Measurements from ENCODE around the gene TP53.
A peak's percentile ranks its signal among the peaks of the same experiment; 100 is the strongest.

TP53 gene

GRCh38 chr17:7633093-7633492 lies 54.2 kb downstream of the TP53 start:
- TF ChIP-seq ZNF426 (tag by site-specific recombination; IDR thresholded peaks at IDR 0.05) (no peak), ZNF2 (tag by site-specific recombination; IDR thresholded peaks at IDR 0.05) (no peak), ZNF274 (IDR thresholded peaks at IDR 0.05; ENCODE audit: low read length) (no peak), ZNF274 (tag by site-specific recombination; IDR thresholded peaks at IDR 0.05; ENCODE audit: borderline replicate concordance) (no peak), ZNF629 (tag by site-specific recombination; IDR thresholded peaks at IDR 0.05) (no peak), GLIS1 (tag by site-specific recombination; IDR thresholded peaks at IDR 0.05) (no peak), ZFP37 (tag by site-specific recombination; IDR thresholded peaks at IDR 0.05) (no peak), ZNF37A (tag by site-specific recombination; IDR thresholded peaks at IDR 0.05) (no peak), ZNF747 (tag by site-specific recombination; IDR thresholded peaks at IDR 0.05) (no peak)
- CTCF ChIA-PET = interaction anchor here (0.7 to 10.7 kb wide), 26 partner anchors 8 to 587 kb away, joined by 3 to 207 read pairs (median 5); partner anchors contain the start of genes ATP1B2, DNAH2, FXR2 and MPDU1
- H3K4me3 ChIP-seq (ENCODE audit: low read depth, low read length) = no peak overlapping the region
- POLR2A ChIA-PET = interaction anchor here (2.0 to 9.6 kb wide), 2 partner anchors 50 to 54 kb away, joined by 8 to 215 read pairs; partner anchors contain the start of genes MPDU1, TP53 and WRAP53
- H3K9me3 ChIP-seq (ENCODE audit: control insufficient read depth, insufficient read depth, low read depth, low read length) = no peaks in the 10 kb centered on the region
- H3K27ac ChIP-seq (ENCODE audit: extremely low read depth, low read depth, low read length) = no peak overlapping the region
- H3K36me3 ChIP-seq (ENCODE audit: control insufficient read depth in 2 of 2, insufficient read depth in 1 of 2, low read length in 2 of 2) = no peaks in the 10 kb centered on the region
- H3K4me1 ChIP-seq (ENCODE audit: control insufficient read depth, insufficient read depth, low read length) = no peaks in the 10 kb centered on the region

DNA sequence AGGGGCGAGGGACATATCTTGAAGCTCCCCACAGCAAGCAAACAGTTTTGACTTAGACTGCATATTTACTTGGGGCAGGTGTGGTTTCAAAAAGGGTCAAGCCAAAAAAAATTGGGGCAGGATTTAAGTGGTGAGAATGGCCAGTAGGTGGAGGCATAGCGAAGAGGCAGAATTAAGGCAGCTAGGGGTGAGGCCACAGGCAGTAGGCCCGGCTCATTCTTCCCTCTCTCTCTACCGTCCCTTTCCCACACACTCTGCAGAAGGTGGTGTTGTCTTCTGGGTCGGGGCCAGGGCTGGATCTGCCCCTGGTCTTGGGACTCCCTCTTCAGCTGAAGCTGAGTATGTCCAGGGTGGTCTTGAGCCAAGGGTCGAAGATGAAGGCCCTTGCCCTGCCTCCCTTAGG lies 54.8 kb downstream of the TP53 start:
- Histone ChIP-seq H3K27ac (ENCODE audit: extremely low read depth, low read depth, low read length) (peak overlapping the region; percentile 20; the same call in 1 of the 2 replicates), H3K36me3 (ENCODE audit: control insufficient read depth in 2 of 2, insufficient read depth in 1 of 2, low read length in 2 of 2) (no peaks in the 10 kb centered on the region), H3K4me1 (ENCODE audit: control insufficient read depth, insufficient read depth, low read length) (no peaks in the 10 kb centered on the region), H3K4me3 (ENCODE audit: low read depth, low read length) (no peak overlapping the region), H3K9me3 (ENCODE audit: control insufficient read depth, insufficient read depth, low read depth, low read length) (no peaks in the 10 kb centered on the region)
- POLR2A ChIA-PET = interaction anchor here (2.0 to 9.6 kb wide), 3 partner anchors 17 to 54 kb away, joined by 8 to 215 read pairs (median 10); partner anchors contain the start of genes FXR2, MPDU1, TP53 and WRAP53
- CTCF ChIA-PET = interaction anchor here (0.6 to 10.7 kb wide), 33 partner anchors 8 to 587 kb away, joined by 3 to 207 read pairs (median 5); partner anchors contain the start of genes ATP1B2, DNAH2, FXR2 and MPDU1
- TF ChIP-seq ZNF354C (tag by site-specific recombination; IDR thresholded peaks at IDR 0.05; ENCODE audit: borderline replicate concordance, low read depth) = no peak
- peak; percentile 79; the same call in 1 of the 2 replicates for TF ChIP-seq ZNF600 (tag by site-specific recombination; IDR thresholded peaks at IDR 0.05)
- TF ChIP-seq ZNF146 (tag by site-specific recombination; IDR thresholded peaks at IDR 0.05) = no peak
- TF ChIP-seq, protein P1, sequence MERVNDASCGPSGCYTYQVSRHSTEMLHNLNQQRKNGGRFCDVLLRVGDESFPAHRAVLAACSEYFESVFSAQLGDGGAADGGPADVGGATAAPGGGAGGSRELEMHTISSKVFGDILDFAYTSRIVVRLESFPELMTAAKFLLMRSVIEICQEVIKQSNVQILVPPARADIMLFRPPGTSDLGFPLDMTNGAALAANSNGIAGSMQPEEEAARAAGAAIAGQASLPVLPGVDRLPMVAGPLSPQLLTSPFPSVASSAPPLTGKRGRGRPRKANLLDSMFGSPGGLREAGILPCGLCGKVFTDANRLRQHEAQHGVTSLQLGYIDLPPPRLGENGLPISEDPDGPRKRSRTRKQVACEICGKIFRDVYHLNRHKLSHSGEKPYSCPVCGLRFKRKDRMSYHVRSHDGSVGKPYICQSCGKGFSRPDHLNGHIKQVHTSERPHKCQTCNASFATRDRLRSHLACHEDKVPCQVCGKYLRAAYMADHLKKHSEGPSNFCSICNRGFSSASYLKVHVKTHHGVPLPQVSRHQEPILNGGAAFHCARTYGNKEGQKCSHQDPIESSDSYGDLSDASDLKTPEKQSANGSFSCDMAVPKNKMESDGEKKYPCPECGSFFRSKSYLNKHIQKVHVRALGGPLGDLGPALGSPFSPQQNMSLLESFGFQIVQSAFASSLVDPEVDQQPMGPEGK (tag by site-specific recombination; IDR thresholded peaks at IDR 0.05) = peak; percentile 59
- TF ChIP-seq TRIM28 (IDR thresholded peaks at IDR 0.05; ENCODE audit: borderline replicate concordance, low read length) = peak; percentile 64; the same call in 1 of the 2 replicates
- TF ChIP-seq ZNF639 (tag by site-specific recombination; IDR thresholded peaks at IDR 0.05) = no peak
- TF ChIP-seq ZNF776 (tag by site-specific recombination; IDR thresholded peaks at IDR 0.05; ENCODE audit: borderline replicate concordance) = no peak
- no peak for TF ChIP-seq ZNF549 (tag by site-specific recombination; IDR thresholded peaks at IDR 0.05)
- no peak for TF ChIP-seq ZNF169 (tag by site-specific recombination; IDR thresholded peaks at IDR 0.05)
- 0 out of 2 replicates have a peak, but pooled peaks have one; percentile 19 for TF ChIP-seq ZEB2 (tag by site-specific recombination; IDR thresholded peaks at IDR 0.05)
- TF ChIP-seq ZNF707 (tag by site-specific recombination; IDR thresholded peaks at IDR 0.05) = no peak
- TF ChIP-seq PBX3 (CRISPR knock-in tag; IDR thresholded peaks at IDR 0.05) = no peak
- no peak for TF ChIP-seq ZNF324 (tag by site-specific recombination; IDR thresholded peaks at IDR 0.05)
- no peak for TF ChIP-seq ZNF266 (tag by site-specific recombination; IDR thresholded peaks at IDR 0.05; ENCODE audit: low read depth)
- no peak for TF ChIP-seq ZNF501 (tag by site-specific recombination; IDR thresholded peaks at IDR 0.05)
- TF ChIP-seq OSR2 (tag by site-specific recombination; IDR thresholded peaks at IDR 0.05) = no peak
- TF ChIP-seq ZNF561 (tag by site-specific recombination; IDR thresholded peaks at IDR 0.05; ENCODE audit: borderline replicate concordance) = 0 out of 2 replicates have a peak, but pooled peaks have one; percentile 55
- TF ChIP-seq ZNF423 (tag by site-specific recombination; IDR thresholded peaks at IDR 0.05) = no peak
- TF ChIP-seq ZNF138 (tag by site-specific recombination; IDR thresholded peaks at IDR 0.05; ENCODE audit: borderline replicate concordance) = no peak
- no peak for TF ChIP-seq ZFP69B (tag by site-specific recombination; IDR thresholded peaks at IDR 0.05)
- TF ChIP-seq ZSCAN30 (tag by site-specific recombination; IDR thresholded peaks at IDR 0.05) = 0 out of 2 replicates have a peak, but pooled peaks have one; percentile 36
- TF ChIP-seq, protein P2, sequence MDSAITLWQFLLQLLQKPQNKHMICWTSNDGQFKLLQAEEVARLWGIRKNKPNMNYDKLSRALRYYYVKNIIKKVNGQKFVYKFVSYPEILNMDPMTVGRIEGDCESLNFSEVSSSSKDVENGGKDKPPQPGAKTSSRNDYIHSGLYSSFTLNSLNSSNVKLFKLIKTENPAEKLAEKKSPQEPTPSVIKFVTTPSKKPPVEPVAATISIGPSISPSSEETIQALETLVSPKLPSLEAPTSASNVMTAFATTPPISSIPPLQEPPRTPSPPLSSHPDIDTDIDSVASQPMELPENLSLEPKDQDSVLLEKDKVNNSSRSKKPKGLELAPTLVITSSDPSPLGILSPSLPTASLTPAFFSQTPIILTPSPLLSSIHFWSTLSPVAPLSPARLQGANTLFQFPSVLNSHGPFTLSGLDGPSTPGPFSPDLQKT (IDR thresholded peaks at IDR 0.05; ENCODE audit: borderline replicate concordance, low read depth, low read length) = no peak
